Measurements from ENCODE around the gene NEB.

DNA sequence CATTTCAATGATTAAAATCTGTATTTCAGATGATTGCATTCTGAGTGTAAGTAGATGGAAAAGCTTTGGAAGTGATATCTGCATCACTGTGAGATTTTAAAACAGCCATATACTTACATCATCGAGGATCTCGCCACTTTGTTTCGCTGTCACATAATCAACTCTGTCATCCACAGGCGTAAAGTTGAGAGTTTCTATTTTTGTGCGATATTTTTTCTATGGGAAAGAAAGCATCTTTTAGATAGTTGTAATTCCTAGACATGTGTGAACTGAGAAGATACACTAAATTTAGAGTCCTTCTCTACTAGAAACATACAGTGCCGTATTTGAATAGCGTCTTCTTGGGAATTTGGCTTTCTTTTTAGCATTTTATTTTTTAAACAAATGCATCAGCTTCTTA, 165.8 kb downstream of the NEB start:
- TF ChIP-seq, protein P1, sequence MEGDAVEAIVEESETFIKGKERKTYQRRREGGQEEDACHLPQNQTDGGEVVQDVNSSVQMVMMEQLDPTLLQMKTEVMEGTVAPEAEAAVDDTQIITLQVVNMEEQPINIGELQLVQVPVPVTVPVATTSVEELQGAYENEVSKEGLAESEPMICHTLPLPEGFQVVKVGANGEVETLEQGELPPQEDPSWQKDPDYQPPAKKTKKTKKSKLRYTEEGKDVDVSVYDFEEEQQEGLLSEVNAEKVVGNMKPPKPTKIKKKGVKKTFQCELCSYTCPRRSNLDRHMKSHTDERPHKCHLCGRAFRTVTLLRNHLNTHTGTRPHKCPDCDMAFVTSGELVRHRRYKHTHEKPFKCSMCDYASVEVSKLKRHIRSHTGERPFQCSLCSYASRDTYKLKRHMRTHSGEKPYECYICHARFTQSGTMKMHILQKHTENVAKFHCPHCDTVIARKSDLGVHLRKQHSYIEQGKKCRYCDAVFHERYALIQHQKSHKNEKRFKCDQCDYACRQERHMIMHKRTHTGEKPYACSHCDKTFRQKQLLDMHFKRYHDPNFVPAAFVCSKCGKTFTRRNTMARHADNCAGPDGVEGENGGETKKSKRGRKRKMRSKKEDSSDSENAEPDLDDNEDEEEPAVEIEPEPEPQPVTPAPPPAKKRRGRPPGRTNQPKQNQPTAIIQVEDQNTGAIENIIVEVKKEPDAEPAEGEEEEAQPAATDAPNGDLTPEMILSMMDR (IDR thresholded peaks at IDR 0.05; ENCODE audit: low read length): no peak
- TF ChIP-seq EZH2 (optimal IDR thresholded peaks at IDR 0.05; ENCODE audit: low read depth, low read length) (no peak), EZH2phosphoT487 (IDR thresholded peaks at IDR 0.05; ENCODE audit: low read length) (no peak)

Measured in MM.1S (cell line).